A549 (cell line): ENCODE data around the gene SUGCT.

Experiments
- CTCF ChIP-seq: fragments of >200 bp; sonication (Bioruptor Twin); formaldehyde crosslinking; IDR thresholded peaks from 3 replicates; pipeline ENCODE4 v1.5.1; 2016
- HOXA7 ChIP-seq: fragments of 250-450 bp; sonication (Bioruptor Pico); IDR thresholded peaks from 2 replicates; pipeline ENCODE4 v1.5.0; 2020; ENCODE audit warnings: mild to moderate bottlenecking, moderate library complexity
- JUNB ChIP-seq: fragments of >200 bp; sonication (Bioruptor Twin); formaldehyde crosslinking; IDR thresholded peaks from 2 replicates; pipeline ENCODE4 v1.6.1; 2016
- KDM1A ChIP-seq: fragments of 200-600 bp; sonication (generic); IDR thresholded peaks from 2 replicates; pipeline ENCODE4 v1.6.1; 2016; ENCODE audit warnings: low read depth, mild to moderate bottlenecking
- KDM5A ChIP-seq: fragments of 200-600 bp; sonication (generic); IDR thresholded peaks from 2 replicates; pipeline ENCODE4 v1.6.1; 2016; ENCODE audit warnings: antibody characterized with exemption, mild to moderate bottlenecking
- MAZ ChIP-seq: fragments of 150-350 bp; IDR thresholded peaks from 2 replicates; pipeline ENCODE4 v1.6.1; 2014; ENCODE audit warnings: antibody characterized with exemption, low read depth, low read length, borderline replicate concordance
- POLR2A ChIP-seq: IDR thresholded peaks from 2 replicates; pipeline ENCODE4 v1.6.1; 2012; ENCODE audit warnings: mild to moderate bottlenecking, low read length

GRCh38 chr7:40811666-40812065, 676.9 kb downstream of the SUGCT start:
- TF ChIP-seq KDM5A (no peak), CTCF (no peak), MAZ (no peak), JUNB (no peak), KDM1A (no peak), HOXA7 (CRISPR knock-in tag) (no peak), POLR2A (no peak)
